GM21528 (cell line): ENCODE measurements around the gene ACACB.

ENCODE experiments used
- ATAC-seq: cut with Tn5 transposase; IDR thresholded peaks from one replicate; pipeline ENCODE4 v1.9.1; 2021; ENCODE audit warnings: mild to moderate bottlenecking, moderate library complexity; ENCODE audit not compliant: unreplicated experiment, low FRiP score

The ACACB gene

DNA sequence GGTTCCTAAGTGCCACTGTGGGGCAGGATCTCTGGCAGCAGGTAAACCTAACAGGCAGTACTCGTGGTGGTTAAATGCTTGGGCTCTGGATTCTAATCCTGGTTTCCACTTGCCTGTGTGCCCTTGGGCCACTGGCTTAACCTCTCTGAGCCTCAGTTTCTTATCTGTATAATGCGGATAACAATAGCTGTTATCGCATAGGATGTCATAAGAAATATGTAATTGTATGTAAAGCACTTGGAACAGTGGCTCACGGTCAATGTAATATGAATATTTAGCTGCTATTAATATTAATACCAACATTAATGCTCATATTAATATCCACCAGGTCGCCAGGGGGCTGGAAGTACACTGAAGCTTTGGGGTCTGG lies 175.9 kb downstream of the ACACB start:
- ATAC-seq: no peak

DNA sequence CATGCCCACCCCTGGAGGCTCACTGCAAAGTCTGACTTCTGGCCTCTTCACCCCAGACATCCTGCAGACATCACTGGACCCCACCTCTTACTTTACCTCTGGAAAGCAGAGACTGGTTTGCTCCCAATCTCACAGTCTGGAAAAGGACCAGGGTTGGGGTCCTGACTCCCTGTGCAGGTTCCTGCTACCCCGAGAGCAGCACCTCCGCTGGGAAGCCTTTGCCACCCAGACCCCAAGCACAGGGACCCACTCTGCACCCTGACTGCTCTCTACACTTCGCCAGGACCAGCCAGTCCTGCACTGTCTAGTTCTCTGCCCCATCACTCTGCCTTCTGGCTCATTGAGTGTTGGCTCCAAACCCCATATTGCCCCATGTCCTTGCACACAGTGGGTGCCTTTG lies 176.7 kb downstream of the ACACB start:
- ATAC-seq: no peak

DNA sequence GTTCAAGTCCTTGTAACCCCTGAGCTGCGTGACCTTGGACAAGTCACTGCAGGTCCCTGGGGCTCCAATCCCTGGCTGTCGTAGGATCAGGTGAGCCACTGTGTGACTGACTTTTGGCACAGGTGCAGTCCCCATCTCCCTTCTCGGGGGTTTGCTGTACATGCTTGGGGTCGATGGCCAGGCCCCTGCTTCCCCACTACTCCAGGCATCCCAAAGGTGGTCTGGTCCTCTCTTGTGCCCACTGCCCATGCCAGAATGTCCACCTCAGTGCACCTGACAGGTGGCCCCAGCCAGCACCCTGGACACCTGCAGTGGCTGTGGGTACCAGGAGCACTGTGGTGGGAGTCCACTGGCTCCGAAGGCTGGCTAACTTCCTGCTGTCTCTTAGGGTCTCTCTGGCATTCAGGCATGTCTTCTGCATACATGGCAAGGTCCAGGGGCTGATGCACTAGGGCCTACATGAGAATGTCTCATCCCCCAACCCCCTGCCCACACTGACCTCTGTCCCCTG lies 178.0 kb downstream of the ACACB start:
- no peak for ATAC-seq

DNA sequence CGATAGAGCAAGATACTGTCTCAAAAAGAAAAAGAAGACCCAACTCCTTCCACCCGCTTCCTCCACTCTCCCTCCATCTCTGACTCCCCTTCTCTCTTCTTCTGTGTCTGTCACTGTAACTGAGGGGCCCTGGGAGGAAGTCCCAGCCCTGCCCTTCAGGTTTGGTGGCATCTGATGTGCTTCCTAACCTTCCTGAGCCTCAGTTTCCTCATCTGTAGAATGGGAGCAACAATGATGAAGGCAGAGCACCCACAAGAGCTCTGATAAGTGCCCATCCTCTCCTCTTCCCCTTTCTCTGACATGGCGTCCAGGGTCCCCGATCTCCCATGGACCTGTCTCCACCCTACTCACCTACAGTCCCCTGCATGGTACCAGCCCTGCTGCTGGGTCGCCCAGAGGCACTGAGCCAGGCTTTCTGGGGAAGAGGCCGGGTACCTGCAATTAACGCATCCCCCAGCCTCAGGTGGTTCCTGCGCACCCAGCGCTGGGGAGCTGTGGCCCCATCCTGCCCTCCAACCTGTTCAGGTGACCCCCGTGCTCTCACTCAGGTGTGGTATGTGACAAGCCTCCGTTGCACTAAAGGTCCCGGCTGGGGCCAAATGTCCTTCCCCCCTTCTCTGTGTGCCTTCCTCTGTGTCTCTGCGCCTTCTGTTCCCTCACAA lies 179.5 kb downstream of the ACACB start:
- ATAC-seq: no peak

DNA sequence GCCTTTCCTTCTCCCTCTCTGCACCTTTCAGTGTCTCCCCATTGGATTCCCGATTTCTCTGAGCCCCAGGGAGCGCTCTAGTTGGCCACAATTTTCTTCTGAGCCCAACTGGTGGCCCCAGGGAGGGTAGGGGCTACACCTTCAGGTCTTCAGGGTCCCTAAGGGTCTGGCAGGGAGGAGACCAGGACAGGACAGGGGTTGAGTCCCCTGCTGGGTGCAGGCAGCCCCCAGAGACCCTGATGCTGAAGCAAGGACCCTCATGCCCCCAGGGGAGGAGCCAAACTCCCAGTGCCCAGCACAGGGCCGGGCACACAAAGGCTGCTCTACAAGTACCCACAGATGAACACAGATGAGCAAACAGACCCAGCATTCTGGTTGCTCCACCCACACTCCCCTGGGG lies 180.0 kb downstream of the ACACB start:
- no peak for ATAC-seq

DNA sequence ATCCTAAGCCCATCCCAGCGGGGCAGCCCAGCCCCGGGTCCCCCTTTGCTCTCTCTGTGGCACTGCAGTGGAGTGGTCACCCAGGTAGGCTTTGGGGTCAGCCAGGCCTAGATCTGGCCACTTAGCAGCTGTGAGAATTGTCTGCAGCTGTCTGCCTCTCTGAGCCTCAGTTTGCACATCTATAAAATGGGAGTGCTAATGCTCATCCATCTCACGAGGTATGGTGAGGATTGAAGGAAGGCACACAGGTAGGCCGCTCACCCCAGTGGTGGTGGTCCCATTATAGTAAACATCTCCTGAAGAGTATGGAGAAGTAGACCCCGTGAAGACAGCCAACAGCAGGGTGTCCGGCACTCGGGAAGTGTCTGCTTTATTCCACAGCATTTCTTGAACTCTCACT lies 183.5 kb downstream of the ACACB start:
- ATAC-seq: no peak

DNA sequence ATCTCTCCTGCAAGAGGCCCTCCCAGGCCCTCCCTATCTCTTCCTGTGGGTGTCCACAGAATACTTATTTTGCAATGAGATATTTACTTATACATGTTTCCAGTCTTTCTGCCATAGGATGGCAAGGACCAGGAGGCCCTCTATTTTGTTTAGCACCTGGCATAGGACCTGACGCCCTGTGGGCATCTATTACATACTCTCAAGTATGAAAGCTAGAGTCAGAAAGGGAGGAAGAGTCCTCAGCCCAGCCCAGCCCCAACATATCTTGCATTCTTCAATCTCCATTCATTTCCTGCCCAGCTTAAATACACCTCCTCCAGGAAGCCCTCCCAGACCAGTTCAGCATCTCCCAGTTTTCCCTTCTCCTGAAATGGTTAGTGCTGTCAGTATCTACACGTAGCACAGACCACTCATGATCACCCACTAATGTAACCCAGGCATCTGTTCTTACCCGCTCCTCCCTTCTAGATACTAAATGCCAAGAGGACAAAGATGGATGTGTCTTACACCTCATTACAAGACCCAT lies 185.3 kb downstream of the ACACB start:
- ATAC-seq: no peak

DNA sequence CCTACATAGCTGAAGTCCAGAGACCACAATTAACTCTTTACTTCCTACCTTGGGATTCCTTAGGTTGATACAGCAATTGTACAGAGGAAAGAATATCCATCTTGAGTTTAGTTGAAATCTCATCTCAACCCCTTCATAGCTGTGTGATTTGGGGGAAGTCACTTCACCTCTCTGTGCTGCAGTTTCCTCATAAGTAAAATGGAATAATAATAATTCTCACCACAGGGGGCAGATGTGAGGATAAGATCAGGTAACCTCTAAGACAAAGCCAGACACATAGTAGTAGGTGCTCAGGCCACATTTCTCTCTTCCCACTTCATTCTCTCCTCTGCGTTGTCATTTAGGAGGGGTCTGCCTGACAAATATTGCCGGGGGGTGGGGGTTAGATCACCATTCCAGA lies 186.0 kb downstream of the ACACB start:
- ATAC-seq: no peak

DNA sequence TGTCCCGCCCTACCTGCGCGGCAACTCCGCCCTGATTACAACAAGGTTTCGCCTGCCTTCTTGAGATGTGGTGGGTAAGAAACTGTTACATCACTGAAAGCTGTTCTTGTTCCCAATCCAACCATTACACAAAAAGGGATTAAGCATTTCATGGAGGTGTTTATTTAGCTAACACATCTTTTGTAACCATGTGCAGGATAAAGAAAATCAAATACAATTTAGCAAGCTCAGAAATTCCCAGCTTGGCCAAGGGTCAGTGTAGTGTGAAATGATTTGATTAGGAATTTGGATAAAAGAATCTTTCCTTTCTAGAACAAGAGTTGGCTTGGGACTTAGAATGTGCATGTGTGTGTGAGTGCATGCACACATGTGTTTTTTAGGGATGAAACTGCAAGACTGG lies 186.4 kb downstream of the ACACB start:
- ATAC-seq: no peak

DNA sequence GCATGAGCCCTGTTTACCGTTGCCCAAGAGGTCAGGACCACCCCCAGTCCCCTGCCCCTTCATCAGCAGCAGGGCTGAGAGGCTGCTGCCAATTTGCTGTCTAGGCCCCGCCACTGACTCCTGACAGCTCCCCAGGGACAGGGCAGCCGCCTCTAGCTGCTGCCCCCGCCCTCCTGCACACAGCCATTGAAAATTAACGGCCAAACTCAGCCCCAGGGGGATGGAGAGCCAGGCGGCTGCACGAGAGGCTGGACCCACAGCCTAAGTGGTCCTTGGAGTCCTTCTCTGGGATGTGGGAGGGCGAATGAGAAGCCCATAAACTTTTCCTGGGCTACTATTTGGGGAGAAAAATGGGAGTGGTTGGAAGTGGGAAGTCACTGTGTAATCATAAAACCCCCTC lies 188.1 kb downstream of the ACACB start:
- ATAC-seq: no peak

DNA sequence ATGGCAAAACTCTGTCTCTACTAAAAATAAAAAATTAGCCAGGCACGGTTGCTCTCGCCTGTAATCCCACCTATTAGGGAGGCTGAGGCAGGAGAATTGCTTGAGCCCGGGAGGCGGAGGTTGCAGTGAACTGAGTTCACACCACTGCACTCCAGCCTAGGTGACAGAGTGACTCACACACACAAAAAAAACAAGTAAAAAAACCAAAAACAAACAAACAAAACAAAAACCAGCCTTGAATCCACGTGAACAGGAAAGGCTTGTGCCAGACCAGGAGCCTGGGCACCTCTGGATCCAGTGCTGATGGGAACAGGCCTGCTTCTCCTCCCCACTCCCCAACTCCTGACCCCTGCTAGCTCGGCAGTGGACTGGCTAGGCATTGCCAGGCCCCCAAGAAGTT lies 189.2 kb downstream of the ACACB start:
- ATAC-seq: no peak

DNA sequence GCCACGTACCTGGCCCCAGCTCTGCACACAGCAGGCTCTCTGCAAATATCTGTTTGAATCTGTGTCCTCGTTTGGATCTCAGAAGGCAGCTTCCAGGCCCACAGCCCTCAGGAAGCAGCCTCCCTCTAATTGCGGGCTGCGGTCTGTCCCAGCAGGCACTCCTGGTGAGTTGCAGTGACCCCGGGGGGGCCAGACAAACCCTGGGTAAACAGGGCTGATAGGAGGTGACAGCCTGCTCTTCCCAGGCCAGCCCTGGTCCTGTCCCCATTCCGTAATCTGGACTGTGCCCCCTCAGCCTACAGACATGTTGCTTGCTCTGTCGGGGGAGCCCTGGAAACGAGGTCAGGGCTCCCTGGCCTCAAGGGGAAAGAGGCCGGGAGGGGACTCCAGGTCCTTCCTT lies 190.7 kb downstream of the ACACB start:
- no peak for ATAC-seq

DNA sequence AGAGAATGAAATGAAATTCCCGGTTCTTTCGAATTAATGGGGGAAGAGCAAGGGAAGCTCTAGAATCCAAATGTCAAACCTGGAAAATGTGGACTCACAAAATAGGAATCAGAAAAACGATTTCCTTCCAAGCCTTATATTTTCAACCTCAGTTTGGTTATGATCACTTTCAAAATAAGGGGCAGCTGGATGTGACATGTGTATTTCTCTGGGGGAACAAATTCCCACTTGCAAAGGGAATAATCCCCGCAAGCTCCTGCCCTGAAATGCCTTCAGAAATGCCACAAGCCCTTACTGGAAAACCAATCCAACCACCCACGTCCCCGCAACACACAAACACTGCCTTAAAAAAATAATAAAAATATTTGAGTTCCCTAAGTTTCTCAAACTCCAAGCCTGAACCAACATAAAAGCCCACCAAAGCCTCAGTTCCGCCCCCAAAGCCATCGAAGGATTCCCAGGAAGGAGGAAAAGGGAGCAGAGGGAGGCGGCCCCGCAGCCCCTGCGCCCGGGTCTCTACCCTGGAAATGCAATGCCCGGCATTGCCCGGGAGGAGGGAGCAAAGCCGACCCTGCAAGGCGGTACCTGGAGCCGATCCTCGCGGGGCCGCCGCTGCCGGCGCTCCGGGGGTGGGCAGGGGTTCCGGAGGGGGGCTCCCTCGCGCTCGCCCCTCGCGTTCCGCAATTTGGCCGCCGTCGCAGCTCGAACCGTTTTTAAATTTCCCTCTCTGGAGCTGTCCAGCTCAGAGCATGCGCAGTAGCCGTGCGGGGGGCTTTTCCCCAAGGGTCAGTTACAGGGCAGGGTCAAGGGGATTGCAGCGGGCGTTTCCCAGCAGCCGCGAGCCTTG lies 192.4 kb downstream of the ACACB start, which contains the start of gene FOXN4:
Gene FOXN4 (minus strand): TSS at position 751 of the 847 bp plus-strand sequence. CDS start 963 bp downstream, outside the sequence.
- ATAC-seq: no peak

DNA sequence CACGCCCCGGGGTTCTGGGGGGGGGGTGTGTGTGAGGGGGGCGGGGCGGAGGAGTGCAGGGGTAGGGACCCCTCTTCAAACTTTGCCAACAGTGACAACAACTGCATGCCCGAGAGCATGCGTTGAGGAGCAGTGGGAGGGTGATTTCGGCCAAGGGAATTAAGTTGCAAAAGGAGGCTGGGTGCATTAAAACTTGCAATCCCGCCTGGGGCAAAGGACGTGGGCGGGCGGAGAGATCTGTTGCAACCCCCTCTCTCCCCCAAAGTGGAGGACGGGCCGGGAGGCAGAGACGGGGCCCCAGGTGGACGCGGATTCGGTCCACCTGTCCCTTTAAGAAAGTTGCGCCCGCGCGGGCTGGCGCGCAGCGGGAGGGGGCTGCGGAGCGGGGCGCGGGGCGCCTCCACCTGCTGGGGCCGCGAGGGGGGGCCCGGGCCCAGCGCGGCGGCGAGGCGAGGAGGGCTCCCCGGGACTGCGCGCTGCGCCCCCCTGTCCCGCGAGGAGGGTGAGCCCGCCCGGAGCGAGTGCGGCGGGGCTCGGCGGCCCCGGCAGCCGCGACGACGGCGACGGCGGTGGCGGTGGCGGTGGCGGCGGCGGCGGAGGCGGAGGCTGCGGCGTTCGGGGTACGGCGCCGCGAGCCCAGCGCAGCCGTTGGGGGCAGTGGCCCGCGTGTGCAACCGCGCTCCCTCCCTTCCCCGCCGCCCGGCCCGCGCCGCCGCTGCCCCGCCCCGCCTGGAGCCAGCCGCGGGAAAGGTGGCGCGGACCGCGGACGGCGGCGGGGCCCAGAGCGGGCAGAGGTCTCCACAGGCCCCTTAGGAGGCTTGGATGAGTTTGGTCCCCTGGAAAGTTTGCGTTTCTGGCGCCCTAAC lies 193.2 kb downstream of the ACACB start:
- no peak for ATAC-seq

DNA sequence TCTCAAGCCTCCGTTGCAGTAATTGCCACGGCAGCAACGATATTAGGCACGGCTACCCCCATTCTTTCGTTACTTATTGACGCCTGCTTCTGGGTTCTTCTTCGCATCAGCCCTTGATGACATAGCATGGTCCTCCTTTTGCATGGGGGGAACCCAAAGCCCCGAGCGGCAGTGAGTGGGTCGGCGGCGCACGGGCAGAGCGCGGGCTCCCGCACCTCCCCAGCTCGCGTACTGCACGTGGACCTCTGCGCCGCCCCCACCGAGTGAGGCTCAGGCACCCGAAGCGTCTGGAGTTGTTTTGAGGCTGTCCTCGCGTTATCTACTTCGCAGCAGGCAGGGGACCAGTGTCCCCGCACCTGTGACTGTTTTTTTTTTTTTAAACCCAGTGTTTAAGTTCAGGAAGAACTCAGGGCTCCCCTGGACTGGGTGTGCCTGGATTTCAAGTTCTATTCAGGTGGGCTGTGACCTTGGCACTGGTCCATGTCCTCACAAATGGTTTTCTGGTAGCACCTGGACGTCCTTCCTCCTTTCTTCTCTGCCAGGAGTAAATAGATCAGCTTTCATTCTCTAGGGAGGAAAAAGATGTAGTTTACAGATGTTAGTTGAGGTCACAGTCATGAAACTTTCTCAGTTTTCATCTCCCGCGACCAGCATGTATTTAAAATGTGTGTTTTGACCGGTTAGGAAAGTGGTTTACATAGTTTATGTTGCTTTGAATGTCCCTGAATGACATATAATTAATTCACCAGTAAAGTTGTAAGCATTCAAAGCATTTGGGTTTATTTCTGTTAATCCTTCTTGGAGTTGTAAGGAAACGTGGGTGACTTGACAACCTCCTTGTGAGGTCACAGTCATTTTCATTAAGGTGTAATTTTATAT lies 194.1 kb downstream of the ACACB start:
- ATAC-seq: no peak
